Activated CD4-positive, alpha-beta T cell treated with anti-CD3 and anti-CD28 coated beads, Interleukin-2, amount 50 U/mL, for 24 hours (primary cell): ENCODE results near the gene TMEM132E.

Experiments used
- DNase-seq, 2 donors: peaks; one replicate each; pipeline ENCODE4 v3.0.0-alpha.2; 2020; ENCODE audit warnings: low read depth in 1 of 2, low spot score in 1 of 2

Gene TMEM132E

DNA sequence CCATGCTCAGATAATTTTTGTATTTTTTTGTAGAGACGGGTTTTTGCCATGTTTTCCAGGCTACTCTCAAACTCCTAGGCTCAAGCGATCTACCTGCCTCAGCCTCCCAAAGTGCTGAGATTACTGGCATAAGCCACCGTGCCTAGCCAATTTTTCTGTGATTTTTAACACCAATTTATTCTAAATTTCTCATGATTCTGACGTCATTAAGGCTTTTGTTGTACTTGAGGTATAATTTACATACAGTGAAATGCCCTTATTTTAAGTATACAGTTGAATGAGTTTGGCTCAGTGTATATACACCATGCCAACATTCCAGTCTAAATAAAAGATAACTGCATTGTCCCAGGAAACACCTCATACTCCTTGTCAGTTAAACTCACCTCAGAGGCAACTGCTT lies 77.4 kb downstream of the TMEM132E start:
- DNase-seq: no peak

DNA sequence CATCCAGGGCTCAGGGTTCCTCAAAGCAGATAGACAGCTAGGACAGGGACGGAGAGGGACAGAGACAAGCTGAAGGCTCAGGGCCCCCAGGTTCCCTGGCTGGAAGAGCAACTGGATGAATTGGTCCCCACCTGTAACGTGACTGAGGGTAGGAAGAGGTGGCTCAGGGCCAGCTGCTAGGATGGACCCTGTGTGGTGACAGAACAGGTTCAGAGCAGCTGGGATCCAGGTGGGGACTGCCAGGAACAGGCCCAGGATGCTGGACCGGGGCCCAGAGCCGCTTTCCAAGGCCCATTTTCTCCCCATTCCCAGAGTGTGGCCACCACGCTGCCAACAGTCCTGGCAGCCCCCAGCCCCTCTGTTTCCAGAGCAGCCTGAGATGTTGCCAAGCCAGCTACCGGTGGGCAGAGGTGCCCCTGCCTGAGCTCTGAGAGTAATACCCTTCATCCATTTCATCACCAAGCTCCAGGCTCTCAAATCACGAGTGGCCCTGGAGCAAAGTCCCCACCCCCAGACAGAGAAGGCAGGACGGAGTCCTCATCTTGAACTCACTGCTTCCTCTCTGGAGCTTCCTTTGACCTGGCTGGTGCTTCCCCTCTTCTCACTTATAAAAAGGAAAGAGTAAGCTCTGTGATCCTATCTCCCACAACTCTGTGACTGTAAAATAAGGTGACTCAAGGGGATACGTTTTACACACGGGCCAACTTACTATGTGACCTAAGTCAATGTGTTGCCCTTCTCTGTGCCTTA lies 79.6 kb downstream of the TMEM132E start:
- no peak for DNase-seq

GRCh38 chr17:34663714-34664113 lies 84.3 kb downstream of the TMEM132E start:
- DNase-seq: no peak

GRCh38 chr17:34665150-34665806 lies 85.9 kb downstream of the TMEM132E start:
- DNase-seq: no peak

- no peak for DNase-seq
Observed at GRCh38 chr17:34665819-34666763, 86.7 kb downstream of the TMEM132E start.

DNA sequence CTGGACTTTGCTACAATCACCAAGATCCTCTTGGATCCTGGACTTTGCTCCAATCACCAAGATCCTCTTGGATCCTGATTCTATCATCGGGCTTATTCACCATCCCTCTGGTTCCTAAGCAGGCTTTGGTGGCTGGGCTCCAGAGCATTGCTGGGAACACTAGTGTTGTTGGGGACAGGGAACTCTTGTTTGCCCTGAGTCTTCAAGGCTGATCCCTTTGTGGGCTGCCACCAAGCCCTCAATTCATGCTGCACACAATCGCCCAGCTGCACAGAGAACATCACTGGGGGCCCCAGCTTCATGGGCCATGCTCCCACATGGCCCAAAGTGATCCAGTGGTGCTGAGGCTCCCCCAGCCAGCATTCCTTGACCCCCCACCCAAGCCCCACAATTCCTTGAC lies 88.3 kb downstream of the TMEM132E start:
- no peak for DNase-seq

DNA sequence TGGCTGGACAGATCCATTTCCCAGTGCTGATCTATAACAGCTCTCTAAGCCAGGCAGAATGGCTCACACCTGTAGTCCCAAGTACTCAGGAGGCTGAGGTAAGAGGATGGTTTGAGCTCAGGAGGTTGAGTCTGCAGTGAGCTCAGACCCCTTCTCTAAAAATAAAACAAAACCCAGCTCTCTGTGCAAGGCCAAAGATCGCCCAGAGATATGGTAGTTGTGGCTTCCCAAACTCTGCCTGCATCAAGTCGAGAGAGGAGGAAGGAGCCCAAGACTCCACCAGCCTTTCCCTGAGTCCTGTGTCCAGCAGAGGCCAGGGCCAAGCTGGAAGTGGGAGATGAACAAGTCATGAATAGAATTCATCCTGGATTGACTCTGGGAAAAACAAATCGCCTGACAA lies 88.8 kb downstream of the TMEM132E start:
- DNase-seq: no peak

DNA sequence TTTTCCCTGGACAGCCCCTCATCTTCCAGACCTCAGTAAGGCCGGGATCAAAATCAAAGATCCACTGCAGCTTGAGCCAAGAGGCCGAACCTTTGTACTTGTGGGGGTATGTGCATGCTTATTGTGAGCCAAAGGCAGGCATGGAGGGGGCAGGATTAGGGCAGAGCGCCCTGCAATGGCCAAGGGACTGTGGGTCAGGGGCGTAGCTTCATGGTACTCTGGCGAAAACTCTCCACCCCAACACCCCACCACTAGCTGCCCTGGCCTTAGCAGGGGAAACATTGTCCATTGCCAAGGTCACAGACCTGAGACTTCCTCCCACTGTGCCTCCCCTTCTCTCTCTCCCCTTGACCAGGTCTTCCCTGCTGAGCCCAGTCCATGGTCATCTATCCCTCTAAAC lies 90.1 kb downstream of the TMEM132E start:
- no peak for DNase-seq

GRCh38 chr17:34670618-34671017 lies 91.2 kb downstream of the TMEM132E start:
- no peak for DNase-seq

DNA sequence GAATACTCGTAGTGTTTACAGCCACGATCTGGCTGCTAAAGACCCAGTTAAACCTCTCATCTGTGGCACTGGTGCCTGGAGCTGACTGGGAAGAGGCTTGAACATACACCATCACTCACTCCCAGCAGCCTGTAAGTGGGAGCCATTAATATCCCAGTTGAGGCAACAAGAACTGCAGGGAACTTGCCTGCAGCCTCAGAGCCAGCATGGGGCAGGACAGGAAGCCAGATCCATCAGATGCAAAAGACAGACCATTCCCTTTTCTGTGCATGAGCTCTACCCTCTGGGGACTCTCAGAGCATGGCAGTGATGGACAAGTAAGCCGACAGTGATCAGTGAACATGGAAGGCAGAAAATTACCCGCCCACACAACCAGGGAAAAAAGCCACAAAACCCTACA lies 91.8 kb downstream of the TMEM132E start:
- DNase-seq: no peak

DNA sequence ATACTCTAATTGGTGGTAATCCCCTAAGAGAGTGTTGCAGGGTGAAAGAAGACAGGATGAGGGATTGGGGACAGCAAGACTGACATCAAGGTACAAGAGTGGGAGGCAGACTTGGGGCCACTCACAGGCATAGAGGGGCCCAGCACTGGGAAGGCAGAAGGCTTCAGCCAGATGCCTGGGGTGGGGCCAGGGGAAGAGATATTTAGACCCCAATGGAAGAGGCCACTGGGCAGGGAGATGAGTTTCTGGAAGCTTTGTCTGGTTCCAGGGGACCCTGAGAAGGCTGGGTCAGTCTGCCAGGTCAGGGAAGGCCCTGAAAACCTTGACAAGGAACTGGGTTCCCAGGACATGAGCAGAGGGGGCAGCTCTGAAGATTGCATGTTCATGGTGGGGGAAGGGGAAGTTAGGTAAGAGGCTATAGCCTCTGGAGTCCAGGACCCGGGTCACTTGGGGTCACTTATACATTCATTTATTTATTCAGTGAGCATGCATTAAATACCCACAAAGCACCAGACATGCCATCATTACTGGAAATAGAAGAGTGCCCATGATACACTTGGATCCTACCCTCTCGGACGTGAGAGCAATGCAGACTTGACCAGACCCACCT lies 92.9 kb downstream of the TMEM132E start:
- no peak for DNase-seq

DNA sequence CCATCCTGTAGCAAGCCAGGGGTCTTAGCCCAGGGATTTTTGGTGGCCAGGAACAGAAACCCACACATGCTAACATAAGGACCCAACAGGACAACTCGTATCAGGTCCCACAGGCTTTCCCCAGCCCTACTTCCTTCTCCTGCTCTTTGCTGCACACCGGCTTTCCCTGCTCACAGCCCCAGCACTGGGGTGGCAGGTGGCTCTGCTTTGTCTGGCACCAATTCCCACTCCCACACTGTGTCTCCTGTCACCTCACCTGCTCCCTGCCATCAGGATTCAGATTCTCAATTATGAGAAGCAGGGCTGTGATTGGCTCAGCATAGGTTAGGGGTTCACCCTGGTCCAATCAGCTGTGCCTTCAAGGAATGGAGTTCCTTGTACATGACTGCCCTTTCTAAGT lies 94.1 kb downstream of the TMEM132E start:
- DNase-seq: no peak

DNA sequence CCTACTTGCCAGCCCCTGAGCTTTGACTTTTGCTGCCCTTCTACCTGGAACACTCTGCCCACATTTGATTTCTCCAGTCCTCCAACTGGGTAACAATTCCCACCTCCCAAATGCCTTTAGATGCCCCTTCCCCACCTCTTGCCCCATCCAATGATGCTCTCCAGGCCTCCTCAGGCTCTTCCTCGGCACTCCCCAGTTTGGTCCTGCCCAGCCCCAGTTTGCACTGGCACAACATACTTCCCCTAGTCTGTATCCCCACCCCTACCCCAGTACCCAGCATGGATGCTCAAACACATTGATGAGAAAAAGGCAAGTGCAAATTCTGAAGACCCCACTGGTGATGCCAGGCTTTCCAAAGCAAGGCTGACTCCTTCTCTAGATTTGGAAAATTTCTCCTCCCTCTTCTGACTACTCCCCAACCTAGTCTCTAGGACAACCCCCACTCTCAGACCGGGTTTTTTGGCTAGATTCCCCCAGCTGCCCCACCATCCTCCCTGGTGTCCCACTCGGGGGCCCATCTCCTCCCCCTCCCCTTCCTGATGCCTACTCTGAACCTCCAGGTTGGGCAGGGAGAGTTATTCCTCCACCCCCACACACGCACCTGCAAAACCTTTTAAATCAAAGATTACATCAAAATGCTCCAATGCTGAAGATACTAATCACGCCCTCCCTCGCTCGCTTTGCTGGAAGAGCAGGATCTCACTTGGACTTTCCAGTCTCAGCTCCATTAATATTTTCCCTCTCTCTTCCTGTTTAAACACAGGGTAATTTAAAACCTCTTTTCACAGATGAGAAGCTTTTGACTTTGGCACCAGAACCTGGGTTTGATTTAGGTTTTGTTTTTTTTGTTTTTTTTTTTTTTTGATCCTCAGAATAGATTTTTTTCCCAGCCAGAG lies 94.9 kb downstream of the TMEM132E start:
- DNase-seq: no peak

GRCh38 chr17:34675143-34675542 lies 95.8 kb downstream of the TMEM132E start:
- DNase-seq: no peak

- DNase-seq: no peak
Observed at GRCh38 chr17:34675605-34676004, 96.2 kb downstream of the TMEM132E start.

DNA sequence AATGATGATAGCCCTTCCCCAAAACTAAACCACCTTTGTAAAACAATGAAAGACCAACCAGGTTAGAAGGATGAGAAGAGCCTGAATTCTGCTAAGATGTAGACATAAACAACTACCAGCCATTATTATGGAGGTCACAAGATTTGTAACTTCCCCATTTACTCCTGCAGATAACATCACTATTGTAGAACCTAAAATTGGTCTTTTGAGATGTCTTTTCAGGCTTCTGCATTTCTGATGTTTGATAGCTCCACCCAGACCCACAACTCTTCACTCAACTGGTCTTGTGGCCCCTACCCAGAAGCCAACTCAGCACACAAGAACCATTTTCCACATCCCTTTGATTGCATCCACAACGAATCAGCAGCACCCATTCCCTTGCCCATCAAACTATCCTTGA lies 100.8 kb downstream of the TMEM132E start:
- DNase-seq: no peak

- DNase-seq: no peak
Observed at GRCh38 chr17:34682305-34682704, 102.9 kb downstream of the TMEM132E start.

- DNase-seq: no peak
Observed at GRCh38 chr17:34683390-34683789, 104.0 kb downstream of the TMEM132E start.
